ENCODE results near the gene VWA3A.
"Not testable (repeated sequence)": the region's sequence is repeated elsewhere in the genome, so short reads cannot be mapped to it uniquely, and the experiment has no call there.

Gene VWA3A

GRCh38 chr16:22128537-22128936 lies 36.2 kb downstream of the VWA3A start:
- not testable (repeated sequence) for H3K9ac ChIP-seq (ENCODE audit: low read length); H2BK5ac ChIP-seq (ENCODE audit: low read length); H3K4me2 ChIP-seq (ENCODE audit: low read length); H3K23ac ChIP-seq (ENCODE audit: low read length); H3K4me3 ChIP-seq (ENCODE audit: low read length); H2BK120ac ChIP-seq (ENCODE audit: low read depth, low read length); DNase-seq; H3K79me2 ChIP-seq (ENCODE audit: control insufficient read depth, insufficient read depth, low read length); H2BK15ac ChIP-seq (replicated peaks; ENCODE audit: low read depth); H3K36me3 ChIP-seq (ENCODE audit: control insufficient read depth, insufficient read depth, low read length); H3K27ac ChIP-seq (ENCODE audit: low read depth, low read length); H3K4ac ChIP-seq (ENCODE audit: low read depth, low read length); H3K56ac ChIP-seq (ENCODE audit: low read length); H3K27me3 ChIP-seq (ENCODE audit: insufficient read depth, low read length, poor library complexity); H2AK5ac ChIP-seq (ENCODE audit: low read length); H3K4me1 ChIP-seq (ENCODE audit: control insufficient read depth, low read depth, low read length); H4K5ac ChIP-seq (ENCODE audit: low read length); H3K18ac ChIP-seq (ENCODE audit: low read length); H4K8ac ChIP-seq (ENCODE audit: low read depth, low read length); H3K79me1 ChIP-seq (ENCODE audit: low read length)
- no CpG with 5 or more reads among the region's 1 CpG for WGBS (ENCODE audit: extremely low coverage, insufficient coverage, low lambda C conversion rate)

- H4K5ac ChIP-seq (ENCODE audit: low read length): no peak overlapping the region
- H3K27me3 ChIP-seq (ENCODE audit: insufficient read depth, low read length, poor library complexity): no peaks in the 10 kb centered on the region
- no peak overlapping the region for H3K4me3 ChIP-seq (ENCODE audit: low read length)
- H2BK120ac ChIP-seq (ENCODE audit: low read depth, low read length): no peak overlapping the region
- no peak overlapping the region for H2BK5ac ChIP-seq (ENCODE audit: low read length)
- H3K79me1 ChIP-seq (ENCODE audit: low read length): no peaks in the 10 kb centered on the region
- H3K9ac ChIP-seq (ENCODE audit: low read length): no peak overlapping the region
- H2AK5ac ChIP-seq (ENCODE audit: low read length): no peak overlapping the region
- H3K56ac ChIP-seq (ENCODE audit: low read length): no peak overlapping the region
- H3K4ac ChIP-seq (ENCODE audit: low read depth, low read length): no peak overlapping the region
- no peak overlapping the region for H3K23ac ChIP-seq (ENCODE audit: low read length)
- H3K36me3 ChIP-seq (ENCODE audit: control insufficient read depth, insufficient read depth, low read length): no peaks in the 10 kb centered on the region
- no peak overlapping the region for H3K27ac ChIP-seq (ENCODE audit: low read depth, low read length)
- H3K18ac ChIP-seq (ENCODE audit: low read length): no peak overlapping the region
- DNase-seq: no peak
- no peak overlapping the region for H3K4me2 ChIP-seq (ENCODE audit: low read length)
- no peaks in the 10 kb centered on the region for H3K79me2 ChIP-seq (ENCODE audit: control insufficient read depth, insufficient read depth, low read length)
- H3K4me1 ChIP-seq (ENCODE audit: control insufficient read depth, low read depth, low read length): no peaks in the 10 kb centered on the region
- no peak overlapping the region for H4K8ac ChIP-seq (ENCODE audit: low read depth, low read length)
- H2BK15ac ChIP-seq (replicated peaks; ENCODE audit: low read depth): no peak overlapping the region
Observed at GRCh38 chr16:22130528-22130927, 38.2 kb downstream of the VWA3A start.

GRCh38 chr16:22132801-22133200 lies 40.5 kb downstream of the VWA3A start:
- H3K9ac ChIP-seq (ENCODE audit: low read length): no peak overlapping the region
- no peaks in the 10 kb centered on the region for H3K79me1 ChIP-seq (ENCODE audit: low read length)
- H2BK120ac ChIP-seq (ENCODE audit: low read depth, low read length): no peak overlapping the region
- H3K27me3 ChIP-seq (ENCODE audit: insufficient read depth, low read length, poor library complexity): no peaks in the 10 kb centered on the region
- no CpG with 5 or more reads among the region's 10 CpGs for WGBS (ENCODE audit: extremely low coverage, insufficient coverage, low lambda C conversion rate)
- no peak overlapping the region for H2BK15ac ChIP-seq (replicated peaks; ENCODE audit: low read depth)
- H3K23ac ChIP-seq (ENCODE audit: low read length): no peak overlapping the region
- no peak overlapping the region for H3K27ac ChIP-seq (ENCODE audit: low read depth, low read length)
- H4K8ac ChIP-seq (ENCODE audit: low read depth, low read length): no peak overlapping the region
- no peaks in the 10 kb centered on the region for H3K4me1 ChIP-seq (ENCODE audit: control insufficient read depth, low read depth, low read length)
- DNase-seq: no peak
- no peak overlapping the region for H3K4ac ChIP-seq (ENCODE audit: low read depth, low read length)
- no peak overlapping the region for H3K4me2 ChIP-seq (ENCODE audit: low read length)
- H3K4me3 ChIP-seq (ENCODE audit: low read length): no peak overlapping the region
- H3K56ac ChIP-seq (ENCODE audit: low read length): no peak overlapping the region
- no peak overlapping the region for H4K5ac ChIP-seq (ENCODE audit: low read length)
- H3K36me3 ChIP-seq (ENCODE audit: control insufficient read depth, insufficient read depth, low read length): no peaks in the 10 kb centered on the region
- H3K18ac ChIP-seq (ENCODE audit: low read length): no peak overlapping the region
- no peaks in the 10 kb centered on the region for H3K79me2 ChIP-seq (ENCODE audit: control insufficient read depth, insufficient read depth, low read length)
- no peak overlapping the region for H2AK5ac ChIP-seq (ENCODE audit: low read length)
- H2BK5ac ChIP-seq (ENCODE audit: low read length): no peak overlapping the region

GRCh38 chr16:22138482-22138881 lies 46.1 kb downstream of the VWA3A start:
- no peak overlapping the region for H2BK120ac ChIP-seq (ENCODE audit: low read depth, low read length)
- no peak overlapping the region for H3K23ac ChIP-seq (ENCODE audit: low read length)
- H3K27me3 ChIP-seq (ENCODE audit: insufficient read depth, low read length, poor library complexity): no peaks in the 10 kb centered on the region
- no peaks in the 10 kb centered on the region for H3K4me1 ChIP-seq (ENCODE audit: control insufficient read depth, low read depth, low read length)
- H2BK5ac ChIP-seq (ENCODE audit: low read length): no peak overlapping the region
- H2AK5ac ChIP-seq (ENCODE audit: low read length): no peak overlapping the region
- WGBS (ENCODE audit: extremely low coverage, insufficient coverage, low lambda C conversion rate): no CpG with 5 or more reads among the region's 8 CpGs
- H3K4ac ChIP-seq (ENCODE audit: low read depth, low read length): no peak overlapping the region
- H3K4me2 ChIP-seq (ENCODE audit: low read length): no peak overlapping the region
- H3K27ac ChIP-seq (ENCODE audit: low read depth, low read length): no peak overlapping the region
- no peak overlapping the region for H3K56ac ChIP-seq (ENCODE audit: low read length)
- no peak overlapping the region for H3K9ac ChIP-seq (ENCODE audit: low read length)
- no peaks in the 10 kb centered on the region for H3K79me1 ChIP-seq (ENCODE audit: low read length)
- no peak overlapping the region for H4K5ac ChIP-seq (ENCODE audit: low read length)
- DNase-seq: no peak
- H4K8ac ChIP-seq (ENCODE audit: low read depth, low read length): no peak overlapping the region
- no peaks in the 10 kb centered on the region for H3K36me3 ChIP-seq (ENCODE audit: control insufficient read depth, insufficient read depth, low read length)
- H3K79me2 ChIP-seq (ENCODE audit: control insufficient read depth, insufficient read depth, low read length): no peaks in the 10 kb centered on the region
- no peak overlapping the region for H2BK15ac ChIP-seq (replicated peaks; ENCODE audit: low read depth)
- no peak overlapping the region for H3K4me3 ChIP-seq (ENCODE audit: low read length)
- no peak overlapping the region for H3K18ac ChIP-seq (ENCODE audit: low read length)

- Histone ChIP-seq H3K4ac (ENCODE audit: low read depth, low read length) (no peak overlapping the region), H3K56ac (ENCODE audit: low read length) (no peak overlapping the region), H3K18ac (ENCODE audit: low read length) (no peak overlapping the region), H3K79me1 (ENCODE audit: low read length) (no peaks in the 10 kb centered on the region), H3K4me3 (ENCODE audit: low read length) (no peak overlapping the region), H3K79me2 (ENCODE audit: control insufficient read depth, insufficient read depth, low read length) (no peaks in the 10 kb centered on the region), H3K4me2 (ENCODE audit: low read length) (no peak overlapping the region), H2BK5ac (ENCODE audit: low read length) (no peak overlapping the region), H3K27ac (ENCODE audit: low read depth, low read length) (no peak overlapping the region), H3K4me1 (ENCODE audit: control insufficient read depth, low read depth, low read length) (no peaks in the 10 kb centered on the region), H3K23ac (ENCODE audit: low read length) (no peak overlapping the region), H3K36me3 (ENCODE audit: control insufficient read depth, insufficient read depth, low read length) (no peaks in the 10 kb centered on the region), H4K5ac (ENCODE audit: low read length) (no peak overlapping the region), H3K9ac (ENCODE audit: low read length) (no peak overlapping the region), H2AK5ac (ENCODE audit: low read length) (no peak overlapping the region), H2BK120ac (ENCODE audit: low read depth, low read length) (no peak overlapping the region), H4K8ac (ENCODE audit: low read depth, low read length) (no peak overlapping the region), H2BK15ac (replicated peaks; ENCODE audit: low read depth) (no peak overlapping the region), H3K27me3 (ENCODE audit: insufficient read depth, low read length, poor library complexity) (no peaks in the 10 kb centered on the region)
- no CpG with 5 or more reads among the region's 7 CpGs for WGBS (ENCODE audit: extremely low coverage, insufficient coverage, low lambda C conversion rate)
- no peak for DNase-seq
Observed at GRCh38 chr16:22139008-22139407, 46.7 kb downstream of the VWA3A start.

- no CpG with 5 or more reads among the region's 1 CpG for WGBS (ENCODE audit: extremely low coverage, insufficient coverage, low lambda C conversion rate)
- H3K27me3 ChIP-seq (ENCODE audit: insufficient read depth, low read length, poor library complexity): no peaks in the 10 kb centered on the region
- no peak for DNase-seq
Observed at GRCh38 chr16:22139732-22140131, 47.4 kb downstream of the VWA3A start.

More at GRCh38 chr16:22139732-22140131, 47.4 kb downstream of the VWA3A start:
- Histone ChIP-seq H3K9ac (ENCODE audit: low read length) (no peak overlapping the region), H3K79me1 (ENCODE audit: low read length) (no peaks in the 10 kb centered on the region), H3K4me3 (ENCODE audit: low read length) (no peak overlapping the region), H3K18ac (ENCODE audit: low read length) (no peak overlapping the region), H3K56ac (ENCODE audit: low read length) (no peak overlapping the region), H3K23ac (ENCODE audit: low read length) (no peak overlapping the region), H3K36me3 (ENCODE audit: control insufficient read depth, insufficient read depth, low read length) (no peaks in the 10 kb centered on the region), H4K8ac (ENCODE audit: low read depth, low read length) (no peak overlapping the region), H2BK120ac (ENCODE audit: low read depth, low read length) (no peak overlapping the region), H3K4me1 (ENCODE audit: control insufficient read depth, low read depth, low read length) (no peaks in the 10 kb centered on the region), H4K5ac (ENCODE audit: low read length) (no peak overlapping the region), H2BK15ac (replicated peaks; ENCODE audit: low read depth) (no peak overlapping the region), H2AK5ac (ENCODE audit: low read length) (no peak overlapping the region), H3K27ac (ENCODE audit: low read depth, low read length) (no peak overlapping the region), H3K4me2 (ENCODE audit: low read length) (no peak overlapping the region), H3K4ac (ENCODE audit: low read depth, low read length) (no peak overlapping the region), H2BK5ac (ENCODE audit: low read length) (no peak overlapping the region), H3K79me2 (ENCODE audit: control insufficient read depth, insufficient read depth, low read length) (no peaks in the 10 kb centered on the region)

All from mesendoderm (in vitro differentiated cells).